Heart left ventricle (tissue), 16 donors: ENCODE results near the gene TXNDC11. TPM values are rescaled to one million over a fixed set of nuclear protein-coding genes. Genes with fewer than 3 reads are reported as not detected.

ENCODE experiments used
- ATAC-seq, 4 donors: fragments of 200-7000 bp; cut with Tn5 transposase; one replicate each; pipeline ENCODE4 v1.9.1; 2020 to 2022; ENCODE audit warnings: moderate library complexity in 4 of 4, mild to moderate bottlenecking in 3 of 4, moderate number of reproducible peaks in 1 of 4
- DNase-seq, 5 donors: peaks; one replicate each; pipeline ENCODE4 v3.0.0-alpha.2; 2020
- H3K27ac ChIP-seq, 12 donors: fragments of 200-600 bp; sonication (generic) in 4 of 12; one replicate each; pipeline versions ENCODE4 v1.5.0 to v1.8.0; 2016 to 2022; ENCODE audit warnings: mild to moderate bottlenecking in 2 of 12
- H3K27me3 ChIP-seq, 9 donors: fragments of 200-600 bp; sonication (generic) in 2 of 9; one replicate each; pipeline versions ENCODE4 v1.5.1 to v1.8.0; 2016 to 2022; ENCODE audit warnings: mild to moderate bottlenecking in 3 of 9
- H3K36me3 ChIP-seq, 9 donors: fragments of 200-600 bp; sonication (generic) in 2 of 9; one replicate each; pipeline versions ENCODE4 v1.5.0 to v1.8.0; 2018 to 2022; ENCODE audit warnings: mild to moderate bottlenecking in 2 of 9
- H3K4me1 ChIP-seq, 12 donors: fragments of 200-600 bp; sonication (generic) in 4 of 12; one replicate each; pipeline versions ENCODE4 v1.5.0 to v1.8.0; 2016 to 2022; ENCODE audit warnings: mild to moderate bottlenecking in 3 of 12
- H3K4me3 ChIP-seq, 12 donors: fragments of 200-600 bp; sonication (generic) in 4 of 12; one replicate each; pipeline versions ENCODE4 v1.5.0 to v1.8.0; 2017 to 2022; ENCODE audit warnings: mild to moderate bottlenecking in 9 of 12, moderate library complexity in 4 of 12
- H3K9me3 ChIP-seq, 12 donors: fragments of 200-600 bp; sonication (generic) in 4 of 12; one replicate each; pipeline versions ENCODE4 v1.5.0 to v1.8.0; 2016 to 2022; ENCODE audit warnings: mild to moderate bottlenecking in 1 of 12
- POLR2A ChIP-seq, 2 donors: fragments of 450-650 bp; IDR thresholded peaks; one replicate each; pipeline ENCODE4 v1.6.1; 2017; ENCODE audit warnings: antibody characterized with exemption in 2 of 2, mild to moderate bottlenecking in 2 of 2, moderate library complexity in 2 of 2
- WGBS, 4 donors: extraction: QIAGEN DNeasy Blood & Tissue Kit in 2 of 4; methylation state at CpG; one replicate each; pipeline versions ENCODE4 v1.1.5 to v1.1.7; 2013 to 2018; 5-methylcytosine and 5-hydroxymethylcytosine counted together
- intact Hi-C, 10 donors: fragments of 100-400 bp; cut with DNase I; formaldehyde crosslinking; loops; one replicate each; pipeline versions ENCODE4 v1.11.1 to v1.14.2; 2022
- polyA plus RNA-seq, 2 donors: library from polyadenylated mRNA; stranded (reverse); fragments of 200-250 nt; gene quantifications; one replicate each; pipeline ENCODE4 v1.2.3, GENCODE V29; 2013
- total RNA-seq, 9 donors: library from RNA; depleted of rRNA in 2 of 9; stranded (reverse); fragments of >200 nt in 2 of 9; fragmentation: NEBNext Ultra II Directional in 3 of 9; extraction: Animal tissue kit (Norgen Biotek cat#: 25700) in 3 of 9; gene quantifications; one replicate each; pipeline versions ENCODE4 v1.1.0 to v1.2.4, GENCODE V29; 2016 to 2023
- TF ChIP-seq, protein P1 (sequence below), 12 donors: fragments of 200-600 bp; sonication (generic) in 4 of 12; IDR thresholded peaks; one replicate each; pipeline versions ENCODE4 v1.5.0 to v1.8.0; 2018 to 2022; ENCODE audit warnings: antibody characterized with exemption in 12 of 12, mild to moderate bottlenecking in 5 of 12
- donor health status: ischemic (EF 13 %, LVEDD 7.1; RV severe dilation, severe dysfunction).
- donor health status: healthy with polysubstance abuse.
- donor health status: DM: no; HTN: yes; CAD: no.
- donor health status: DM: no; HTN: no; CAD: no.
- donor health status: ischemic (EF 25% LVEDD 6.9; RV normal size, moderate dysfunction).
- donor health status: ischemic (EF 25% LVEDD 5.7; RV mildly dilated, moderate dysfunction).
- donor health status: healthy.
- donor health status: DM: yes; HTN: yes; CAD: no.
- donor health status: ischemic (EF 35%, LVEDD 5.7; RV mildly dilated, moderate dysfunction).
- donor health status: nonischemic (EF 11% LVEDD 7.7; RV severe dilation, severe dysfunction).
- donor health status: DM: yes; HTN: yes; CAD: no.
- donor health status: PGD.
- donor health status: ischemic (EF 29% LVEDD 5.4; RV normal size, mild dysfunction).
- donor health status: nonischemic (EF 23%, LVEDD 6.1; RV moderate dilation, normal function).

The TXNDC11 gene
- total and polyA plus RNA-seq, 11 donors: 18.9 to 53.1 (median 25.9) TPM

DNA sequence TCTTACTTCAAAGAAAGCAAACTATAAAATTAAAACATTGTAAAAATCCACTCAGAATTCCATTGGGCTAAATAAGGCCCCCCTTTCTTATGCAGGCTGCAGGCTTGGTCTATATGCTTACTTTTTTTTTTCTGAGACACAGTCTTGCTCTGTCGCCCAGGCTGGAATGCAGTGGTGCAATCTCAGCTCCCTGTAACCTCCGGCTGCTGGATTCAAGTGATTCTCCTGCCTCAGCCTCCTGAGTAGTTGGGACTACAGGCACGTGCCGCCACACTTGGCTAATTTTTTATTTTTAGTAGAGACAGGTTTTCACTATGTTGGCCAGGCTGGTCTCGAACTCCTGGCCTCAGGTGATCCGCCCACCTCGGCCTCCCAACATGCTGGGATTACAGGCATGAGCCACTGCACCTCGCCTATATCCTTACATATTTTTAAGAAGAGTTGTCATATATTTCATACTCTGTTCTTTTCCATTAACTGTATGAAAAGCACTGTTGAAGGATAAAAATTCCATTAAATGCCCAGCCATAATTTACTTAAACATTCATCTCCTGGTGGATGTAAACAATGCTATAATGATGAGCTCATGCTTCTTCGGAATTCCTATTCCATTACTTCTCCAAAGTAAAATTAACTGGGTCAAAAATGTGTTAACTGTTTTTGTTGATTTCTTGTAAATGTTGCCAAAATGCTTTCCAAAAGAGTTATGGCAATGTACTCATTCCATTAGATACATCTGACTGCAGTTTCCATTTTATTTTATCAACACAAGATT is 56.6 kb downstream of the TXNDC11 start:
- peaks cover 0 to 72% (median 49%) of the 10 kb centered on the region in 12 donors for H3K4me1 ChIP-seq
- no peak for ATAC-seq
- peak overlapping the region in 2 of 12 donors; percentile 1 to 30 for H3K27ac ChIP-seq
- no peak for DNase-seq
- intact Hi-C loops: no loop called here
- 82 to 84% (median 83%) methylated on average over 9 of the region's 9 CpGs for WGBS, 4 donors
- peaks cover 0 to 89% (median 71%) of the 10 kb centered on the region in 9 donors for H3K36me3 ChIP-seq
- no peaks in the 10 kb centered on the region for H3K9me3 ChIP-seq
- no peak overlapping the region for H3K4me3 ChIP-seq
- H3K27me3 ChIP-seq: no peaks in the 10 kb centered on the region
- TF ChIP-seq, protein P1, sequence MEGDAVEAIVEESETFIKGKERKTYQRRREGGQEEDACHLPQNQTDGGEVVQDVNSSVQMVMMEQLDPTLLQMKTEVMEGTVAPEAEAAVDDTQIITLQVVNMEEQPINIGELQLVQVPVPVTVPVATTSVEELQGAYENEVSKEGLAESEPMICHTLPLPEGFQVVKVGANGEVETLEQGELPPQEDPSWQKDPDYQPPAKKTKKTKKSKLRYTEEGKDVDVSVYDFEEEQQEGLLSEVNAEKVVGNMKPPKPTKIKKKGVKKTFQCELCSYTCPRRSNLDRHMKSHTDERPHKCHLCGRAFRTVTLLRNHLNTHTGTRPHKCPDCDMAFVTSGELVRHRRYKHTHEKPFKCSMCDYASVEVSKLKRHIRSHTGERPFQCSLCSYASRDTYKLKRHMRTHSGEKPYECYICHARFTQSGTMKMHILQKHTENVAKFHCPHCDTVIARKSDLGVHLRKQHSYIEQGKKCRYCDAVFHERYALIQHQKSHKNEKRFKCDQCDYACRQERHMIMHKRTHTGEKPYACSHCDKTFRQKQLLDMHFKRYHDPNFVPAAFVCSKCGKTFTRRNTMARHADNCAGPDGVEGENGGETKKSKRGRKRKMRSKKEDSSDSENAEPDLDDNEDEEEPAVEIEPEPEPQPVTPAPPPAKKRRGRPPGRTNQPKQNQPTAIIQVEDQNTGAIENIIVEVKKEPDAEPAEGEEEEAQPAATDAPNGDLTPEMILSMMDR (IDR thresholded peaks at IDR 0.05): no peak
- no peak for TF ChIP-seq POLR2A (IDR thresholded peaks at IDR 0.05)

DNA sequence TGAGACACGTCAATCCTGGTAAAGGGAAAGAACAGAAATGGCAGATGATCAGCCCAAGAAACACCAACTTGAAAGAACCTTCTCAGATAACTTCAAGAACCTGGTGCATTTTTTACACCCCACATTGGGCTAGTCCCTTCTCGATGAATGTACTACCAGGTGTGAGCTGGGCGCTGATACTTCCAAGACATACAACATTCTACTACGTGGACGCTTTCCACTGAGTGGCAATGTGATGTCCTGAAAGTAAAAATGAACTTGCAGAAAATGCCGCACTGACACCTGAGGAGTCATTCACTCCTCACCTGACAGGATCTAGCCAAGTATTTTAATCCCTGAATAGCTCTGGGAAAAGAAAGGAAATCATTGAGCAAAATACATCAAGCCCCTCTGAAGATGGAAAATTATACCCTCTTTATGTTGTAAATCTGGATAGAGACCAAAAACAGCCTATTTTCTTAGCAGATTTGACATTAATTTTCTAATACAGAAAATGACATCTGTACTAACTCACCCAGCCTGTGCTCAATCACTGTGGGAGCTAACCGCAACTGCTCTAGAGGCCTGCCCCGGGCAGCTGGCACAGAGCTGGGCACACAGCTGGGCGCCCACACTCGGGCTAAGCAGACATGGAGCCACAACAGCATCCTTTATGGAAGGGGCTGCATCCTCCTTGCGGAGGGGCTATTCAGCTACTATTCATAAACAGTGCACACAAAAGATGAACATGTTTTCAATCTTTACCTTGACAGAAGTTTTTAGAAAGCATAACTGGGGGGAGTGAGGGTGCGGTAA is 58.2 kb downstream of the TXNDC11 start:
- Histone ChIP-seq H3K27me3 (no peaks in the 10 kb centered on the region), H3K4me3 (no peak overlapping the region), H3K27ac (no peak overlapping the region), H3K36me3 (peaks cover 0 to 90% (median 77%) of the 10 kb centered on the region in 9 donors), H3K4me1 (peaks cover 0 to 77% (median 51%) of the 10 kb centered on the region in 12 donors), H3K9me3 (no peaks in the 10 kb centered on the region)
- DNase-seq: no peak
- TF ChIP-seq, protein P1 (IDR thresholded peaks at IDR 0.05): no peak
- no peak for TF ChIP-seq POLR2A (IDR thresholded peaks at IDR 0.05)
- ATAC-seq: no peak
- intact Hi-C loops: no loop called here
- WGBS, 4 donors: 95 to 97% (median 96%) methylated on average over 12 of the region's 12 CpGs

DNA sequence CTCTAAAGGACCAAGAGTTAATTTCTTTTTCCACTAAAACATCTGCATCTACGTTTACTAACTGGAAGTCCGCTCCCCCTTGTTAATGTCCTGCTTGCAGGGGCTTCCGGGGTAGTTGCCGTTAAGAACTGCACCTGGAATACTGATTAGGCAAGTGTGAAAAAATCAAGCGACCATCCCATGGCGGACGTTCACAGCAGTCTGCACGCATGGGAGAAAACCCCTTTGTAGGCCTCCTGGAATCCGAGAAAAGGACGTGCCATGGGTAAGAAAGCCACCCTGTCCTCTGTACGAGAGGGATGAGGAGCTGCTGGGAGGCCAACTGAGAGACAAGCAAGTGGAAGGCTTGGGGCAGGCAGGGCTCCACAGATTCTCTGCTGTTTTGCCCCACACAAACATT is 59.5 kb downstream of the TXNDC11 start:
- Histone ChIP-seq H3K27ac (peak overlapping the region in 8 of 12 donors; percentile 8 to 59 (median 36)), H3K4me3 (no peak overlapping the region), H3K9me3 (no peaks in the 10 kb centered on the region), H3K4me1 (peaks cover 0 to 77% (median 50%) of the 10 kb centered on the region in 12 donors), H3K27me3 (no peaks in the 10 kb centered on the region), H3K36me3 (peaks cover 0 to 99% (median 90%) of the 10 kb centered on the region in 9 donors)
- 40 to 62% (median 44%) methylated on average over 11 of the region's 11 CpGs for WGBS, 4 donors
- no peak for DNase-seq
- intact Hi-C loops: no loop called here
- peak in 1 of 4 donors; percentile 54 for ATAC-seq
- TF ChIP-seq, protein P1 (IDR thresholded peaks at IDR 0.05): no peak
- no peak for TF ChIP-seq POLR2A (IDR thresholded peaks at IDR 0.05)

DNA sequence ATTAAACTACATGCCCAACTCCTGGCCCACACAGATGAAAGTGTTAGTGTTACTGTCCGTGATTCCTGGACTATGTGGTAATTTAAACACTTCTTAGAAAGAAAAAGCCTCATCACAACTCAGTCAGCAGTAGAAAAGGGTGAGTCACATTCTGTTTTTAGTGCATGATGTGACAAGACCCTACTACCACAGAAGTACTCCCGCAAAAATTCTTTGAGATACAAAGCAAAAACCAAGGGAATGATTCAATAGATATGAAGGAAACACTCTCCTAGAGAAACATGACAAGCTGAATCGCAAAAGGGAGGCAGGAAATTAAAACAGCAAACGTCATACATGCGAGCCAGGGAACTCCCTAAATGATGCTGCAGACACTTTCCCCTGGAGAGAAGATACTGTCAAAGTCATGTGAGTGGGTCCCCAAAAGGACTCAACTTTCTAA is 60.0 kb downstream of the TXNDC11 start:
- no peaks in the 10 kb centered on the region for H3K27me3 ChIP-seq
- no peak overlapping the region for H3K4me3 ChIP-seq
- H3K4me1 ChIP-seq: peaks cover 3 to 77% (median 50%) of the 10 kb centered on the region in 12 donors
- intact Hi-C loops: no loop called here
- H3K36me3 ChIP-seq: peaks cover 0 to 99% (median 90%) of the 10 kb centered on the region in 9 donors
- ATAC-seq (peak in 2 of 4 donors; percentile 30 to 39), DNase-seq (no peak)
- H3K27ac ChIP-seq: peak overlapping the region in 9 of 12 donors; percentile 8 to 59 (median 33)
- 24 to 46% (median 29%) methylated on average over 5 of the region's 5 CpGs for WGBS, 4 donors
- H3K9me3 ChIP-seq: no peaks in the 10 kb centered on the region
- TF ChIP-seq, protein P1 (IDR thresholded peaks at IDR 0.05): no peak
- no peak for TF ChIP-seq POLR2A (IDR thresholded peaks at IDR 0.05)
